A549 (cell line): ENCODE results near the gene RNGTT. TPM values are rescaled to one million over a fixed set of nuclear protein-coding genes. Genes with fewer than 3 reads are reported as not detected.

Experiments
- ATAC-seq, 2 experiments: fragments of 200-7000 bp in 1 of 2; fragments of >200 bp in 1 of 2; cut with Nextera tagmentation in 1 of 2; cut with Tn5 transposase in 1 of 2; 3 replicates each; pipeline versions ENCODE4 v1.8.0 to v1.9.1; 2018 to 2020; ENCODE audit warnings: mild to moderate bottlenecking in 1 of 2, moderate library complexity in 1 of 2
- CTCF ChIA-PET: fragments of 300-600 bp; sonication (Branson Sonifier 250); formaldehyde crosslinking; extraction: SDS; loops from one replicate; lab custom pipeline; 2021; ENCODE audit warnings: antibody characterized with exemption, inconsistent platforms; lab: Yijun Ruan, JAX
- POLR2A ChIA-PET: fragments of 350-600 bp; formaldehyde crosslinking; extraction: SDS; loops from one replicate; lab custom pipeline; 2021; ENCODE audit warnings: antibody characterized with exemption, inconsistent platforms; lab: Yijun Ruan, JAX
- DNase-seq, 2 experiments: peaks; one replicate each; pipeline versions ENCODE4 v3.0.0 to v3.0.0-alpha.2; 2011 to 2016; ENCODE audit warnings: low read depth in 1 of 2, low spot score in 1 of 2
- FAIRE-seq: peaks from 2 replicates; lab custom pipeline; 2011; peaks lifted over from hg19 to GRCh38; lab: Jason Lieb, UNC
- H3K27ac ChIP-seq, 2 experiments: fragments of >200 bp; sonication (Bioruptor Twin); formaldehyde crosslinking; 3 replicates each; pipeline ENCODE4 v1.5.1; 2016 to 2017
- H3K4me1 ChIP-seq: fragments of >200 bp; sonication (Bioruptor Twin); formaldehyde crosslinking; 3 replicates; pipeline ENCODE4 v1.6.1; 2016
- H3K4me2 ChIP-seq: fragments of >200 bp; sonication (Bioruptor Twin); formaldehyde crosslinking; 3 replicates; pipeline ENCODE4 v1.6.1; 2016
- H3K4me3 ChIP-seq: fragments of >200 bp; sonication (Bioruptor Twin); formaldehyde crosslinking; 3 replicates; pipeline ENCODE4 v1.5.1; 2016
- H3K9me3 ChIP-seq: fragments of >200 bp; sonication (Bioruptor Twin); formaldehyde crosslinking; 3 replicates; pipeline ENCODE4 v1.6.1; 2016
- CEBPB ChIP-seq, 2 experiments: fragments of >200 bp in 1 of 2; sonication (Bioruptor Twin) in 1 of 2; formaldehyde crosslinking in 1 of 2; IDR thresholded peaks; 2 replicates each; pipeline ENCODE4 v1.6.1; 2012 to 2016
- CHD2 ChIP-seq: fragments of 150-350 bp; IDR thresholded peaks from 2 replicates; pipeline ENCODE4 v1.6.1; 2014; ENCODE audit warnings: low read length; ENCODE audit not compliant: partially characterized antibody
- CHD4 ChIP-seq: fragments of 200-600 bp; sonication (generic); IDR thresholded peaks from 2 replicates; pipeline ENCODE4 v1.6.1; 2016; ENCODE audit warnings: antibody characterized with exemption, mild to moderate bottlenecking, borderline replicate concordance
- EHF ChIP-seq: fragments of 250-450 bp; sonication (Bioruptor Pico); IDR thresholded peaks from 2 replicates; pipeline ENCODE4 v1.5.0; 2020; ENCODE audit warnings: mild to moderate bottlenecking
- EP300 ChIP-seq, 2 experiments: fragments of >200 bp; sonication (Bioruptor Twin); formaldehyde crosslinking; IDR thresholded peaks; 2 replicates in 1 of 2; 3 replicates in 1 of 2; pipeline ENCODE4 v1.6.1; 2016 to 2017
- ESRRA ChIP-seq: fragments of 150-350 bp; IDR thresholded peaks from 2 replicates; pipeline ENCODE4 v1.6.1; 2014; ENCODE audit warnings: mild to moderate bottlenecking, low read length, borderline replicate concordance
- FOSL2 ChIP-seq, 2 experiments: fragments of 450-650 bp in 1 of 2; fragments of >200 bp in 1 of 2; sonication (Bioruptor Twin) in 1 of 2; formaldehyde crosslinking; IDR thresholded peaks; 2 replicates each; pipeline versions ENCODE4 v1.5.0 to v1.6.1; 2016 to 2020; ENCODE audit warnings: mild to moderate bottlenecking in 1 of 2, moderate library complexity in 1 of 2
- GATA3 ChIP-seq: IDR thresholded peaks from 2 replicates; pipeline ENCODE4 v1.6.1; 2012; ENCODE audit warnings: borderline replicate concordance
- HDAC2 ChIP-seq: fragments of 200-600 bp; sonication (generic); IDR thresholded peaks from 2 replicates; pipeline ENCODE4 v1.6.1; 2016
- HEYL ChIP-seq: fragments of 250-450 bp; sonication (Bioruptor Pico); IDR thresholded peaks from 2 replicates; pipeline ENCODE4 v1.8.0; 2021; ENCODE audit warnings: mild to moderate bottlenecking, moderate library complexity
- MYC ChIP-seq: IDR thresholded peaks from 2 replicates; pipeline ENCODE4 v1.6.1; 2012; ENCODE audit warnings: mild to moderate bottlenecking, inconsistent platforms, low read length, improper control_type of control experiment, borderline replicate concordance
- NFE2L2 ChIP-seq: fragments of 150-350 bp; conservative IDR thresholded peaks from 2 replicates; pipeline ENCODE4 v1.6.1; 2014; ENCODE audit warnings: low read length
- POLR2A ChIP-seq: IDR thresholded peaks from 2 replicates; pipeline ENCODE4 v1.6.1; 2012; ENCODE audit warnings: mild to moderate bottlenecking, low read length
- RFX5 ChIP-seq: fragments of 450-650 bp; IDR thresholded peaks from 2 replicates; pipeline ENCODE4 v1.7.1; 2014; ENCODE audit warnings: antibody characterized with exemption, mild to moderate bottlenecking, moderate library complexity
- SREBF2 ChIP-seq: fragments of 450-650 bp; IDR thresholded peaks from 2 replicates; pipeline ENCODE4 v1.6.1; 2014; ENCODE audit warnings: mild to moderate bottlenecking, moderate library complexity
- ZC3H11A ChIP-seq: fragments of 450-650 bp; IDR thresholded peaks from 2 replicates; pipeline ENCODE4 v1.6.1; 2014; ENCODE audit warnings: antibody characterized with exemption, mild to moderate bottlenecking
- ZFP36 ChIP-seq: fragments of 450-650 bp; IDR thresholded peaks from 2 replicates; pipeline ENCODE4 v1.6.1; 2014; ENCODE audit warnings: borderline replicate concordance; ENCODE audit not compliant: partially characterized antibody
- ZNF302 ChIP-seq: fragments of 250-450 bp; sonication (Bioruptor Pico); IDR thresholded peaks from 2 replicates; pipeline ENCODE4 v1.9.0; 2021; ENCODE audit warnings: inconsistent platforms, mild to moderate bottlenecking, moderate library complexity
- WGBS: methylation state at CpG from one replicate; pipeline ENCODE4 v1.1.6; 2017; ENCODE audit errors: missing lambda C conversion rate; 5-methylcytosine and 5-hydroxymethylcytosine counted together
- polyA plus RNA-seq, 4 experiments: library from polyadenylated mRNA; depleted of rRNA in 3 of 4; stranded (reverse); fragments of >200 nt; fragmentation: RNase III in 1 of 4; extraction: RNeasy Plus Mini Kit Qiagen cat#74134 plus additional on column Dnase treatment in 1 of 4; gene quantifications; 2 replicates in 3 of 4; 3 replicates in 1 of 4; pipeline ENCODE4 v1.2.3, GENCODE V29; 2011 to 2017
- TF ChIP-seq, protein P1 (sequence below): IDR thresholded peaks from 2 replicates; pipeline ENCODE4 v1.6.1; 2012
- TF ChIP-seq, protein P2 (sequence below): IDR thresholded peaks from 2 replicates; pipeline ENCODE4 v1.6.1; 2012; ENCODE audit warnings: low read depth, borderline replicate concordance
- TF ChIP-seq, protein P3 (sequence below): fragments of >200 bp; sonication (Bioruptor Twin); formaldehyde crosslinking; IDR thresholded peaks from 2 replicates; pipeline ENCODE4 v1.6.1; 2016
- TF ChIP-seq, protein P4 (sequence below): fragments of 200-600 bp; sonication (generic); IDR thresholded peaks from 2 replicates; pipeline ENCODE4 v1.6.1; 2016; ENCODE audit warnings: antibody characterized with exemption, mild to moderate bottlenecking, moderate library complexity

RNGTT gene
- polyA plus RNA-seq, 2 of the 4 experiments (the other 2 are of a cell fraction), result 11.6 to 15.0 TPM

DNA sequence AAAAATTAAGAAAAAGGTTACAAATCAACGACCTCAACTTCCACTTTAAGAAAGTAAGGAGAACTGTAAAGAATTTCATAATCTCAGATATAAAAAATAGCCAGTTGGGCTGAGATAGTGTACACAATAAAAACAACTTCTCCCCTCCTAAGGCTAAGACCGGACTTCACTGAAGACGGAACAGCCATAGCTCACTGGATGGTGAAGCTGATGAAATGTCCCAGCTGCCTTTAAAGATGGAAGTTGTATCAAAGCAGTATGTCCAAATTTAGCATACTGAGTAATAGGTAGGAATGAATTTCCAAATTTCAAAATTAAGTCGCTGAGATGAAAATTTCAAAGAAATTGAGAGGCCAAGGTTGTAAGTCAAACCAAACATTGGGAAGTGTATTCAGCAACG is 153.3 kb downstream of the RNGTT start:
- DNase-seq (no peak), FAIRE-seq (no peak), ATAC-seq (no peak)
- ChIA-PET POLR2A (no interaction called here), CTCF (no interaction called here)
- TF ChIP-seq GATA3, result no peak
- TF ChIP-seq ZFP36, result no peak
- Histone ChIP-seq H3K4me3 (no peak overlapping the region), H3K4me2 (no peak overlapping the region), H3K27ac (no peak overlapping the region), H3K4me1 (peaks cover 9% of the 10 kb centered on the region), H3K9me3 (0 out of 3 replicates have a peak, but pooled peaks cover 6% of the 10 kb centered on the region)
- WGBS, result 73% methylated on average over 5 of the region's 5 CpGs

DNA sequence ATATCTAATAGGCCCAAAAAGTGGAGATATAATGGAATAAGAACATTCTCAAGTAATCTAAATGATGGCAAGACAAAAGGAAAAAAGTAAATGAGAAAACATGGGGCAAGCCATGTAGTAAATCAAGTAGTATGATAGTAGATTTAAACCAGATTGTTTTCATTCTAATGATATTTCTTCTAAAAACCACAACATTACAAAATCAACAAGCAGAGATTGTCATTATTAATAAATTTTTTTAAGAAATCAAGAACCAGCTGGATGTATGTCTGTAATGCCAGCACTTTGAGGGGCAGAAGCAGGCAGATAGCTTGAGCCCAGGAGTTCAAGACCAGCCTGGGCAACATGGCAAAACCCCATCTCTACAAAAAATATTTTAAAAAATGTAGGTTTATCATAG is 155.0 kb downstream of the RNGTT start:
- DNase-seq (no peak), FAIRE-seq (no peak), ATAC-seq (no peak)
- POLR2A ChIA-PET, result no interaction called here
- Histone ChIP-seq H3K9me3 (0 out of 3 replicates have a peak, but pooled peaks cover 6% of the 10 kb centered on the region), H3K4me1 (no peaks in the 10 kb centered on the region), H3K27ac (no peak overlapping the region), H3K4me2 (no peak overlapping the region), H3K4me3 (no peak overlapping the region)
- TF ChIP-seq NFE2L2 (no peak), HDAC2 (no peak), ZC3H11A (no peak), RFX5 (no peak), POLR2A (no peak), HEYL (CRISPR knock-in tag) (no peak), EP300 (IDR thresholded peaks at IDR 0.05) (no peak), CHD4 (no peak), CHD2 (no peak), CEBPB (IDR thresholded peaks at IDR 0.05) (no peak)
- TF ChIP-seq, protein P1, sequence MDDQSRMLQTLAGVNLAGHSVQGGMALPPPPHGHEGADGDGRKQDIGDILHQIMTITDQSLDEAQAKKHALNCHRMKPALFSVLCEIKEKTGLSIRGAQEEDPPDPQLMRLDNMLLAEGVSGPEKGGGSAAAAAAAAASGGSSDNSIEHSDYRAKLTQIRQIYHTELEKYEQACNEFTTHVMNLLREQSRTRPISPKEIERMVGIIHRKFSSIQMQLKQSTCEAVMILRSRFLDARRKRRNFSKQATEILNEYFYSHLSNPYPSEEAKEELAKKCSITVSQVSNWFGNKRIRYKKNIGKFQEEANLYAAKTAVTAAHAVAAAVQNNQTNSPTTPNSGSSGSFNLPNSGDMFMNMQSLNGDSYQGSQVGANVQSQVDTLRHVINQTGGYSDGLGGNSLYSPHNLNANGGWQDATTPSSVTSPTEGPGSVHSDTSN, result no peak
- CTCF ChIA-PET, result no interaction called here

DNA sequence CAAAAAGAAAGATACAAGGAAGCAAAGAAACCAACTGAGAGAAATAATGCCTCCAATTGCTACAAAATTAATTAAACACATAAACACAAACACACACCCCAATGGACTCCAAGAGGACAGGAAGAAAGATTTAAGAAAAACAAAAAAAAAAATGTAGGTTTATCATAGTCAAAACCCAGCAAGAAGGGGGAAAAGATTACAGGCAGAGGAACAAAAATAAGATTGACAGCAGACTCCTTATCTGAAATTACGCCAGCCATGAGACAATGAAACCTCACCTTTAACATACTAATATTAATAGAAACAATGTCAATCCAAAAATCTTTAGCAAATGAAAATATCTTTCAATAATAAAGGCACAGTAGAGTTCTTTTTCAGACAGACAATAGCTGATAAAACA is 155.8 kb downstream of the RNGTT start:
- H3K4me3 ChIP-seq, result no peak overlapping the region
- no peak for FAIRE-seq
- 0 out of 3 replicates have a peak, but pooled peaks cover 6% of the 10 kb centered on the region for H3K9me3 ChIP-seq
- no peaks in the 10 kb centered on the region for H3K4me1 ChIP-seq
- ATAC-seq, result no peak
- CTCF ChIA-PET, result no interaction called here
- peak in 1 of 2 experiments; percentile 2 for DNase-seq
- no peak overlapping the region for H3K27ac ChIP-seq
- H3K4me2 ChIP-seq, result no peak overlapping the region
- 85% methylated on average over 1 of the region's 1 CpG for WGBS
- TF ChIP-seq, protein P2, sequence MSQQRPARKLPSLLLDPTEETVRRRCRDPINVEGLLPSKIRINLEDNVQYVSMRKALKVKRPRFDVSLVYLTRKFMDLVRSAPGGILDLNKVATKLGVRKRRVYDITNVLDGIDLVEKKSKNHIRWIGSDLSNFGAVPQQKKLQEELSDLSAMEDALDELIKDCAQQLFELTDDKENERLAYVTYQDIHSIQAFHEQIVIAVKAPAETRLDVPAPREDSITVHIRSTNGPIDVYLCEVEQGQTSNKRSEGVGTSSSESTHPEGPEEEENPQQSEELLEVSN, result no peak
- TF ChIP-seq, protein P3, sequence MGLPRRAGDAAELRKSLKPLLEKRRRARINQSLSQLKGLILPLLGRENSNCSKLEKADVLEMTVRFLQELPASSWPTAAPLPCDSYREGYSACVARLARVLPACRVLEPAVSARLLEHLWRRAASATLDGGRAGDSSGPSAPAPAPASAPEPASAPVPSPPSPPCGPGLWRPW, result no peak
- TF ChIP-seq, all 56 proteins: peak for 0
- POLR2A ChIA-PET, result no interaction called here

DNA sequence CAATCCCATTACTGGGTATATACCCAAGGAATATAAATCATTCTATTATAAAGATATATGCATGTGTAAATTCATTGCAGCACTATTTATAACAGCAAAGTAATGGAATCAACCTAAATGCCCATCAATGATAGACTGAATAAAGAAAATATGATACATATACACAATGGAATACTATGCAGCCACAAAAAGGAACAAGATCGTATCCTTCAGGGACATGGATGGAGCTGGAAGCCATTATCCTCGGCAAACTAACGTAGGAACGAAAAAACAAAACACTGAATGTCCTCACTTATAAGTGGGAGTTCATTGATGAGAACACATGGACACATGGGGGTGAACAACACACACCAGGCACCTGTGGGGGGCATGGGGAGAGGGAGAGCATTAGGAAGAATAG is 156.7 kb downstream of the RNGTT start:
- TF ChIP-seq NFE2L2, result no peak
- TF ChIP-seq, all 56 proteins: peak for 0
- no peak overlapping the region for H3K4me3 ChIP-seq
- ChIA-PET CTCF (no interaction called here), POLR2A (no interaction called here)
- DNase-seq, result no peak
- H3K4me1 ChIP-seq, result no peaks in the 10 kb centered on the region
- no peak for ATAC-seq
- no peak for FAIRE-seq
- 99% methylated on average over 4 of the region's 4 CpGs for WGBS
- H3K4me2 ChIP-seq, result no peak overlapping the region
- H3K9me3 ChIP-seq, result 0 out of 3 replicates have a peak, but pooled peaks cover 6% of the 10 kb centered on the region
- H3K27ac ChIP-seq, result no peak overlapping the region

DNA sequence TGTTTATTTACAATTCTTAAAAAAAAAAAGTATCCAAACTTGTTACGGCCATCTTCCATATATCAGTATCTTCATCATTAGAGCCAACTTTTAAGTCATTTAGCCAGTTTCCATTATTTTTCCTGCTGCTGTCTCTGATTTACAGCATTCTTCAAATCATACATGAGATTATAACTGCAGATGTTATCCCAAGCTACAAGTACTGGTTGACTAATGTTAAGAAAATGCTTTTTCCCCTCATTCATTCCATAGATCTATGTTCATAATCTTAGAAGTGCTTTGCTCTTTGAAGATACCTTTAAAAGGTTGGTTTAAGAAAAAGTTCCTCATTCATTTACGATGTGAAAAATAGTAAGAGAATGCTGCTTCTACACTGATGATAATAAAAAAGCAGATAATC is 158.7 kb downstream of the RNGTT start:
- CTCF ChIA-PET, result no interaction called here
- 91% methylated on average over 2 of the region's 2 CpGs for WGBS
- FAIRE-seq (no peak), ATAC-seq (no peak), DNase-seq (no peak)
- Histone ChIP-seq H3K27ac (no peak overlapping the region), H3K4me1 (no peaks in the 10 kb centered on the region), H3K9me3 (0 out of 3 replicates have a peak, but pooled peaks cover 6% of the 10 kb centered on the region), H3K4me2 (no peak overlapping the region), H3K4me3 (no peak overlapping the region)
- POLR2A ChIA-PET, result no interaction called here
- no peak for TF ChIP-seq ZNF302
- no peak for TF ChIP-seq FOSL2 (IDR thresholded peaks at IDR 0.05)
- no peak for TF ChIP-seq FOSL2 (CRISPR knock-in tag; IDR thresholded peaks at IDR 0.05)
- TF ChIP-seq, protein P4, sequence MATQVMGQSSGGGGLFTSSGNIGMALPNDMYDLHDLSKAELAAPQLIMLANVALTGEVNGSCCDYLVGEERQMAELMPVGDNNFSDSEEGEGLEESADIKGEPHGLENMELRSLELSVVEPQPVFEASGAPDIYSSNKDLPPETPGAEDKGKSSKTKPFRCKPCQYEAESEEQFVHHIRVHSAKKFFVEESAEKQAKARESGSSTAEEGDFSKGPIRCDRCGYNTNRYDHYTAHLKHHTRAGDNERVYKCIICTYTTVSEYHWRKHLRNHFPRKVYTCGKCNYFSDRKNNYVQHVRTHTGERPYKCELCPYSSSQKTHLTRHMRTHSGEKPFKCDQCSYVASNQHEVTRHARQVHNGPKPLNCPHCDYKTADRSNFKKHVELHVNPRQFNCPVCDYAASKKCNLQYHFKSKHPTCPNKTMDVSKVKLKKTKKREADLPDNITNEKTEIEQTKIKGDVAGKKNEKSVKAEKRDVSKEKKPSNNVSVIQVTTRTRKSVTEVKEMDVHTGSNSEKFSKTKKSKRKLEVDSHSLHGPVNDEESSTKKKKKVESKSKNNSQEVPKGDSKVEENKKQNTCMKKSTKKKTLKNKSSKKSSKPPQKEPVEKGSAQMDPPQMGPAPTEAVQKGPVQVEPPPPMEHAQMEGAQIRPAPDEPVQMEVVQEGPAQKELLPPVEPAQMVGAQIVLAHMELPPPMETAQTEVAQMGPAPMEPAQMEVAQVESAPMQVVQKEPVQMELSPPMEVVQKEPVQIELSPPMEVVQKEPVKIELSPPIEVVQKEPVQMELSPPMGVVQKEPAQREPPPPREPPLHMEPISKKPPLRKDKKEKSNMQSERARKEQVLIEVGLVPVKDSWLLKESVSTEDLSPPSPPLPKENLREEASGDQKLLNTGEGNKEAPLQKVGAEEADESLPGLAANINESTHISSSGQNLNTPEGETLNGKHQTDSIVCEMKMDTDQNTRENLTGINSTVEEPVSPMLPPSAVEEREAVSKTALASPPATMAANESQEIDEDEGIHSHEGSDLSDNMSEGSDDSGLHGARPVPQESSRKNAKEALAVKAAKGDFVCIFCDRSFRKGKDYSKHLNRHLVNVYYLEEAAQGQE, result no peak
- TF ChIP-seq GATA3, result no peak
- no peak for TF ChIP-seq CHD4
- TF ChIP-seq ZC3H11A, result no peak
- TF ChIP-seq ESRRA, result no peak
- TF ChIP-seq, protein P3, result no peak
- TF ChIP-seq MYC, result no peak
- no peak for TF ChIP-seq EHF (CRISPR knock-in tag)
- no peak for TF ChIP-seq SREBF2
- no peak for TF ChIP-seq POLR2A
